Glutamatergic neuron (in vitro differentiated cells): ENCODE measurements around the gene CAPN9. TPM values are rescaled to one million over a fixed set of nuclear protein-coding genes. Genes with fewer than 3 reads are reported as not detected.

Source experiments
- DNase-seq: peaks from one replicate; pipeline ENCODE4 v3.0.0; 2022
- H3K27ac Mint-ChIP-seq: one replicate; pipeline ENCODE4 v1.8.0; 2020; ENCODE audit warnings: mild to moderate bottlenecking, mixed read lengths, inconsistent platforms; ENCODE audit not compliant: unreplicated experiment
- H3K27me3 Mint-ChIP-seq: one replicate; pipeline ENCODE4 v1.8.0; 2020; ENCODE audit warnings: mild to moderate bottlenecking, moderate library complexity, mixed read lengths, inconsistent platforms; ENCODE audit not compliant: unreplicated experiment
- H3K36me3 Mint-ChIP-seq: one replicate; pipeline ENCODE4 v1.8.0; 2020; ENCODE audit warnings: mild to moderate bottlenecking, mixed read lengths, inconsistent platforms; ENCODE audit not compliant: unreplicated experiment
- H3K4me1 Mint-ChIP-seq: one replicate; pipeline ENCODE4 v1.8.0; 2020; ENCODE audit warnings: mild to moderate bottlenecking, low read depth, mixed read lengths, inconsistent platforms; ENCODE audit not compliant: unreplicated experiment
- H3K4me3 Mint-ChIP-seq: one replicate; pipeline ENCODE4 v1.8.0; 2020; ENCODE audit warnings: mild to moderate bottlenecking, mixed read lengths, inconsistent platforms; ENCODE audit not compliant: unreplicated experiment
- H3K9me3 Mint-ChIP-seq: one replicate; pipeline ENCODE4 v1.8.0; 2020; ENCODE audit warnings: mild to moderate bottlenecking, moderate library complexity, mixed read lengths, inconsistent platforms; ENCODE audit not compliant: unreplicated experiment
- total RNA-seq: library from RNA; stranded (reverse); fragmentation: NEBNext Ultra II Directional; extraction: Animal tissue kit (Norgen Biotek cat#: 25700); gene quantifications from one replicate; pipeline ENCODE4 v1.2.1, GENCODE V29; 2021; ENCODE audit not compliant: unreplicated experiment
- TF ChIP-seq, protein P1 (sequence below): fragments of 200-600 bp; sonication (generic); IDR thresholded peaks from one replicate; pipeline ENCODE4 v1.5.0; 2021; ENCODE audit not compliant: partially characterized antibody, unreplicated experiment

The CAPN9 gene
- total RNA-seq, 1 donor from 2014 or later: not detected

DNA sequence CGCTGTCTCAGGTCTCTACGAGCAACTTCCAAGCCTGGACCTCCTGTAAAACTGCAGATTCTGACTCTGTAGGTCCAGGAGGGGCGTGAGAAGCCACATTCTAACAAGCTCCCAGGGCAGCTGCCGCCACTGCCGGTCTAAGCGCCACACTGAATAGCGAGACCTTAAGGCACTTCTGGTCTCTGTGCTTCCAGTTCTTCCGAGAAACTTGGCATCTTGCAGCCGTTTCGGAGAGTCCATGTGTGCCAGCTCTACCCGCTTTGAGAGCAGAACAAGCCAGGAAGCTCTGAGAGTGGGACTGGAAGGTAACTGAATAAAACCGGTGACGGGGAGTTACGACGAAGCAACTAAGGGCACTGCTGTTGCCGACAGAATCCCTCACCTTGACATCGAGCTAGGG lies 45.8 kb upstream of the CAPN9 start:
- H3K36me3 Mint-ChIP-seq: peaks cover 8% of the 10 kb centered on the region
- TF ChIP-seq, protein P1, sequence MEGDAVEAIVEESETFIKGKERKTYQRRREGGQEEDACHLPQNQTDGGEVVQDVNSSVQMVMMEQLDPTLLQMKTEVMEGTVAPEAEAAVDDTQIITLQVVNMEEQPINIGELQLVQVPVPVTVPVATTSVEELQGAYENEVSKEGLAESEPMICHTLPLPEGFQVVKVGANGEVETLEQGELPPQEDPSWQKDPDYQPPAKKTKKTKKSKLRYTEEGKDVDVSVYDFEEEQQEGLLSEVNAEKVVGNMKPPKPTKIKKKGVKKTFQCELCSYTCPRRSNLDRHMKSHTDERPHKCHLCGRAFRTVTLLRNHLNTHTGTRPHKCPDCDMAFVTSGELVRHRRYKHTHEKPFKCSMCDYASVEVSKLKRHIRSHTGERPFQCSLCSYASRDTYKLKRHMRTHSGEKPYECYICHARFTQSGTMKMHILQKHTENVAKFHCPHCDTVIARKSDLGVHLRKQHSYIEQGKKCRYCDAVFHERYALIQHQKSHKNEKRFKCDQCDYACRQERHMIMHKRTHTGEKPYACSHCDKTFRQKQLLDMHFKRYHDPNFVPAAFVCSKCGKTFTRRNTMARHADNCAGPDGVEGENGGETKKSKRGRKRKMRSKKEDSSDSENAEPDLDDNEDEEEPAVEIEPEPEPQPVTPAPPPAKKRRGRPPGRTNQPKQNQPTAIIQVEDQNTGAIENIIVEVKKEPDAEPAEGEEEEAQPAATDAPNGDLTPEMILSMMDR: no peak
- no peak for DNase-seq

DNA sequence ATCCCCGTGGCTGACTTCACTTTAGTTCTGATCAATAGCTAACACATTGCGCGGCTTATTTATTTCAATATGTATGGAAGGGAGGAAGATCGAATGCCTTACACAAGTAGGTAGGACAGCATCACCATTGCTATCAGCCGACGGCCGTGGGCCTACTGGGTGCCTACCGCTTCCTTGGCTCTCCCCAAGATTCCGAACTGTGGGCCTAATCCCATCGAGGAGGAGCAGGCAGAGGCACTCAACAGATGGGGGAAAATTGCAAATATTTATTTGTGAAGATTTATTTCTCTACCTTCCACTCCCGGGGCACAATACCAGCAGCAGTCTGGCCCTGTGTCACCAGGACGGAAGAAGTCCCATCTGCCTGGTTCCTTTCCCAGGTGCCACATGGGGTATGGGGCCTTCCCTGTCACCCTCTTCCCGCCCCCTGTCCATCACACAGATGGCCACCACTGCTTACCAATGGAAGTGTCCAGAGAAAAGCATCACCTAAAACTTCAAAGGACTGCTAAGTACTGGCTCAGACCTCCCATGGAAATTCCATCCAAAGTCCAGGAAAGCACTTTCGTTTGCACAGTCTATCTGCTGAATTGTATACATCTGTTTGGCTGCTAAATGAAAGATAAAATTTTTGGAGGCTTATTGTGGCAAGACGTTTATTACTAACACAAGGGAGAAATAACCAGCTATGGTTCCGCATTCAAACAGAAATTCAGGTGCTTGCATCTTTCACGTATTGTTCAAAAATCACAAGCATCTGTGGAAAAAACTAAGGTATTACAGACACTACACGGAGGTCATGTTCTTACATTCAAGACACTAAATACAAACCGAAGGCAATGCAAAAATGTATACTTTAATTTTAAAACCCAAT lies 45.1 kb upstream of the CAPN9 start:
- DNase-seq: no peak
- H3K36me3 Mint-ChIP-seq: peaks cover 8% of the 10 kb centered on the region
- H3K27ac Mint-ChIP-seq: no peak overlapping the region
- H3K4me3 Mint-ChIP-seq: no peak overlapping the region
- peaks cover 6% of the 10 kb centered on the region for H3K9me3 Mint-ChIP-seq
- TF ChIP-seq, protein P1: no peak
- H3K27me3 Mint-ChIP-seq: peaks cover 3% of the 10 kb centered on the region
- H3K4me1 Mint-ChIP-seq: peaks cover 8% of the 10 kb centered on the region

More for the DNA sequence above, 45.8 kb upstream of the CAPN9 start:
- no peak overlapping the region for H3K27ac Mint-ChIP-seq
- peaks cover 3% of the 10 kb centered on the region for H3K9me3 Mint-ChIP-seq
- H3K4me3 Mint-ChIP-seq: no peak overlapping the region
- peaks cover 8% of the 10 kb centered on the region for H3K4me1 Mint-ChIP-seq
- no peaks in the 10 kb centered on the region for H3K27me3 Mint-ChIP-seq

DNA sequence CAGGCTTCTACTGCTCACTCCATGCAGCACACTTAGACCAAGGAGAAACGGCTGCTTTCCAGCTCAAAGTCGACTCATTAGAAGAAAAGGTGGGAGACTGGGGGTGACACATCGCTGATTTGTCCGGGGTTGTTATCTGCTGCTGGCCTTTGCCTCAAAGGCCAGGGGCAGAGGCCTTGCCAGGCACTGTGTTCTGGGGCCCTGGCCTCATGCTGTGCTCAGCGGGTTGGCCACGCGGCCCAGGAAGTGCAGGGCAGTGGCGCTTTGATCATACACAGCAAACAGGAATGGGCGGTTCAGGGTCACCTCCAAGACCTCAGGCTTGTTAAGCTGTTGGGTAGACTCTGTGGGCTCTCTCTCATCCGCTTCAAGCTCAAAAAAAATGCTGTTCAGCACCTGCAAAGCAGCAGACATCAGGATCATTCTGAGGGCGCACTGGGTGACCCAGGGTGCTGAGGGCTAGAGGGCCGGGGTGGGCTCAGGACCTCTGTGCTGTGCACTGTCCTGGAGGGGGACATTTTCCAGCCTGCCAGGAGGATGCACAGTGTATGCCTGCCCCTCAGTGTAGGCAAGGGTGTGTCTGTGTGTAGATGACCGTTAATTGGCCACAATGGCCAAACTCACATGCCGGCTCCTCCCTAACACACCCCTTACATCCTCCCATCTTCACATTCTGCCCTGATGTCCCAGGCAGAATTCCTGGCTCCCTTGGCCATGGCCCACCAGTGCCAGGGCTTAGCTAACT lies 44.1 kb upstream of the CAPN9 start:
- DNase-seq: no peak
- no peak overlapping the region for H3K27ac Mint-ChIP-seq
- H3K36me3 Mint-ChIP-seq: peaks cover 8% of the 10 kb centered on the region
- H3K4me3 Mint-ChIP-seq: no peak overlapping the region
- H3K9me3 Mint-ChIP-seq: peaks cover 6% of the 10 kb centered on the region
- H3K4me1 Mint-ChIP-seq: peaks cover 8% of the 10 kb centered on the region
- peaks cover 3% of the 10 kb centered on the region for H3K27me3 Mint-ChIP-seq
- TF ChIP-seq, protein P1: no peak

DNA sequence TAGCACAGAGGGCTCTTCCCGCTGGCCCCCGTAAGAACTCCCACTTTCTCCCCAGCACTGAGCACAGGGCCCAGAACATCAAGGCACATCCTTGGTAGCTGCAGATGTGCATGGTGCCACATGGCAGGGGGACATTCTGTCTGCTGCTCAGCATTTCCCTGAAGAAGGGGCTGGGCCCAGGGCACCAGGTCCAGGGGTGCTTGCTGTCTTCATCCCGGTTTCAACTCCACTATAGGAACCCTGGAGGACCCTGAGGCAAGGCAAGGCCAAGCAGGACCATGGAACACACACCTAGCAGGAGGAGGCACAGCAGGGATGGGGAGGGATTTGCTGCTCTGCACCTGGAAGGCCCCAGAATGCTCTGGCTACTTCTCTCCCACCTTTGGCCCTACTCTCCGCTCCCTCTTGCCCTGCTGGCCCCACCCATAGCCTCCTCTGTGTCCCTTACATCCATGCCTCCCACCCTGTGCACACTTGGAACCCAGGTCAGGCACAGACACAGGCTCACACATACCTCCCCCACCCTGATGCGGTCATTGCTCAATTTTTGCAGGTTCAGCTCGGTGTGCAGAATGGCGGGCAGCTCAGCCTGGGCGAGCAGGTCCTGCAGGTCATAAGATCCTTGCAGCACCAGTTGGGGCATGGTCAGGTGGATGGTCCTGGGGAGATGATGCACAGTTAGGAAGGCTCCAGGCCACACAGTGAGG lies 43.4 kb upstream of the CAPN9 start:
- H3K27ac Mint-ChIP-seq: no peak overlapping the region

More for the DNA sequence above, 43.4 kb upstream of the CAPN9 start:
- TF ChIP-seq, protein P1: no peak
- H3K27me3 Mint-ChIP-seq: peaks cover 3% of the 10 kb centered on the region
- peaks cover 8% of the 10 kb centered on the region for H3K36me3 Mint-ChIP-seq
- H3K4me3 Mint-ChIP-seq: no peak overlapping the region
- H3K4me1 Mint-ChIP-seq: peaks cover 8% of the 10 kb centered on the region
- no peak for DNase-seq
- peaks cover 10% of the 10 kb centered on the region for H3K9me3 Mint-ChIP-seq
